CD14-positive monocyte (primary cell): ENCODE measurements around the gene ARL15. TPM values are rescaled to one million over a fixed set of nuclear protein-coding genes. Genes with fewer than 3 reads are reported as not detected.

Experiments used
- DNase-seq, 3 donors: peaks; one replicate each; pipeline ENCODE4 v3.0.0-alpha.2; 2011 to 2022
- H2AFZ ChIP-seq: 2 replicates; pipeline ENCODE4 v1.6.0; 2012; ENCODE audit warnings: mild to moderate bottlenecking, low read depth, low read length, inconsistent platforms; ENCODE audit not compliant: insufficient read depth, poor library complexity, severe bottlenecking
- H3K27ac ChIP-seq, 2 donors: 1 replicate in 1 of 2; 2 replicates in 1 of 2; pipeline ENCODE4 v1.5.1; 2012 to 2013; ENCODE audit warnings: low read length in 2 of 2, control low read depth in 1 of 2, inconsistent platforms in 1 of 2, low read depth in 1 of 2, mild to moderate bottlenecking in 1 of 2
- H3K27me3 ChIP-seq, 2 donors: one replicate each; pipeline versions ENCODE4 v1.6.0 to v1.6.1; 2011 to 2013; ENCODE audit warnings: low read length in 2 of 2; ENCODE audit not compliant: control insufficient read depth in 2 of 2, insufficient read depth in 2 of 2
- H3K36me3 ChIP-seq, 2 donors: replicated peaks in 1 of 2; 1 replicate in 1 of 2; 2 replicates in 1 of 2; pipeline versions ENCODE4 v1.5.1 to v1.6.1; 2012 to 2013; ENCODE audit warnings: low read length in 2 of 2, control low read depth in 1 of 2, inconsistent platforms in 1 of 2, mild to moderate bottlenecking in 1 of 2; ENCODE audit not compliant: insufficient read depth in 2 of 2, control insufficient read depth in 1 of 2
- H3K4me1 ChIP-seq, 2 donors: 1 replicate in 1 of 2; 2 replicates in 1 of 2; pipeline versions ENCODE4 v1.5.1 to v1.6.1; 2012 to 2013; ENCODE audit warnings: low read length in 2 of 2, control low read depth in 1 of 2, inconsistent platforms in 1 of 2, mild to moderate bottlenecking in 1 of 2, moderate library complexity in 1 of 2; ENCODE audit not compliant: insufficient read depth in 2 of 2, control insufficient read depth in 1 of 2
- H3K4me2 ChIP-seq: replicated peaks from 2 replicates; pipeline ENCODE3; 2012; ENCODE audit warnings: low read length, moderate library complexity, mild to moderate bottlenecking; ENCODE audit not compliant: poor library complexity, severe bottlenecking; ENCODE audit errors: extremely low read depth
- H3K4me3 ChIP-seq, 3 experiments: fragments of 200-600 bp in 1 of 3; sonication (generic) in 1 of 3; replicated peaks in 1 of 3; 1 replicate in 2 of 3; 2 replicates in 1 of 3; pipeline ENCODE4 v1.5.1; 2011 to 2013; ENCODE audit warnings: low read length in 3 of 3, mild to moderate bottlenecking in 3 of 3, control low read depth in 2 of 3, low read depth in 2 of 3, inconsistent platforms in 1 of 3, moderate library complexity in 1 of 3
- H3K79me2 ChIP-seq: 2 replicates; pipeline ENCODE4 v1.6.0; 2012; ENCODE audit warnings: mild to moderate bottlenecking, control low read depth, inconsistent platforms, low read length, moderate library complexity; ENCODE audit not compliant: insufficient read depth
- H3K9ac ChIP-seq: 2 replicates; pipeline ENCODE4 v1.6.0; 2017; ENCODE audit warnings: low read length, mild to moderate bottlenecking; ENCODE audit not compliant: insufficient read depth, poor library complexity, severe bottlenecking
- H3K9me3 ChIP-seq, 2 donors: replicated peaks in 1 of 2; 1 replicate in 1 of 2; 2 replicates in 1 of 2; pipeline versions ENCODE4 v1.5.1 to v1.6.1; 2012 to 2013; ENCODE audit warnings: low read length in 2 of 2, control low read depth in 1 of 2; ENCODE audit not compliant: control insufficient read depth in 1 of 2, insufficient read depth in 1 of 2
- H4K20me1 ChIP-seq: 2 replicates; pipeline ENCODE4 v1.6.0; 2012; ENCODE audit warnings: mild to moderate bottlenecking, low read length, control low read depth, moderate library complexity; ENCODE audit not compliant: insufficient read depth
- H3K27ac Mint-ChIP-seq, 7 donors: one replicate each; pipeline ENCODE4 v1.8.0; 2020; ENCODE audit warnings: mild to moderate bottlenecking in 7 of 7, mixed read lengths in 7 of 7, moderate library complexity in 6 of 7, inconsistent platforms in 2 of 7
- H3K27me3 Mint-ChIP-seq, 3 donors: one replicate each; pipeline ENCODE4 v1.8.0; 2021 to 2022; ENCODE audit warnings: low read depth in 3 of 3, mild to moderate bottlenecking in 3 of 3, mixed read lengths in 3 of 3, moderate library complexity in 3 of 3, inconsistent platforms in 1 of 3
- H3K36me3 Mint-ChIP-seq, 2 donors: one replicate each; pipeline ENCODE4 v1.8.0; 2020; ENCODE audit warnings: mixed read lengths in 2 of 2, inconsistent platforms in 1 of 2, mild to moderate bottlenecking in 1 of 2
- H3K4me1 Mint-ChIP-seq: one replicate; pipeline ENCODE4 v1.8.0; 2020; ENCODE audit warnings: mild to moderate bottlenecking, mixed read lengths
- H3K4me3 Mint-ChIP-seq, 2 donors: one replicate each; pipeline ENCODE4 v1.8.0; 2020; ENCODE audit warnings: mild to moderate bottlenecking in 2 of 2, mixed read lengths in 2 of 2, moderate library complexity in 1 of 2
- H3K9me3 Mint-ChIP-seq, 7 donors: one replicate each; pipeline ENCODE4 v1.8.0; 2020 to 2022; ENCODE audit warnings: mixed read lengths in 7 of 7, mild to moderate bottlenecking in 6 of 7, moderate library complexity in 6 of 7, inconsistent platforms in 2 of 7
- WGBS: methylation state at CpG from one replicate; pipeline ENCODE4 v1.1.5; 2013; ENCODE audit warnings: missing lambda C conversion rate; ENCODE audit not compliant: insufficient coverage; 5-methylcytosine and 5-hydroxymethylcytosine counted together
- intact Hi-C, 2 donors: fragments of 100-400 bp; cut with micrococcal nuclease; formaldehyde crosslinking; loops; one replicate each; pipeline versions ENCODE4 v1.15.0 to v1.15.1; 2023
- polyA plus RNA-seq, 3 donors: library from polyadenylated mRNA; depleted of rRNA in 1 of 3; unstranded in 2 of 3; stranded (reverse) in 1 of 3; fragments of 300-500 nt in 2 of 3; fragments of >200 nt in 1 of 3; fragmentation: Illumina TruSeq in 2 of 3; gene quantifications; 1 replicate in 2 of 3; 2 replicates in 1 of 3; pipeline ENCODE4 v1.2.3, GENCODE V29; 2012 to 2021
- TF ChIP-seq, protein P1 (sequence below): fragments of 200-600 bp; IDR thresholded peaks from one replicate; pipeline ENCODE4 v1.8.0; 2022; ENCODE audit warnings: antibody characterized with exemption, mild to moderate bottlenecking

The ARL15 gene
- polyA plus RNA-seq, 3 donors: 10.5 to 27.6 (median 18.0) TPM

DNA sequence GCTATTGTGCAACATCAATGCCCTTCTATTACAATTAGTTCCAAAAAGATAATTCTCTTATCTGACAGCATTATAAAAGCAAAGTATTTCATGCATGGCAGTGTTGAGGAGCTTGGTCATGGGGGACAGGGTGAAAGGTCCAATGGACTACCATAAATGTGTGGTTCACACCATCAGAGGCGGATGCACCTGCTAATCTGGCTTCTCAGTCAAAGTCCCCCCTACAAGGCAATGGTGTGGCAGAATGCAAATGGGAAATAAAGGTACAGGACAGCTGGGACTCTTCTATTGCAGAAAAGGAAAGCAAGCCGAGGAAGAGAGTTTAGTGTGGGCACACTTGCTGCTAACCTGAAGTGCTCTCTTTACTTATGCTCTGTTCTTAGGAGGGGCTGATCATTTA lies 380.8 kb downstream of the ARL15 start:
- H3K4me3 Mint-ChIP-seq: no peak overlapping the region
- intact Hi-C loops: no loop called here

DNA sequence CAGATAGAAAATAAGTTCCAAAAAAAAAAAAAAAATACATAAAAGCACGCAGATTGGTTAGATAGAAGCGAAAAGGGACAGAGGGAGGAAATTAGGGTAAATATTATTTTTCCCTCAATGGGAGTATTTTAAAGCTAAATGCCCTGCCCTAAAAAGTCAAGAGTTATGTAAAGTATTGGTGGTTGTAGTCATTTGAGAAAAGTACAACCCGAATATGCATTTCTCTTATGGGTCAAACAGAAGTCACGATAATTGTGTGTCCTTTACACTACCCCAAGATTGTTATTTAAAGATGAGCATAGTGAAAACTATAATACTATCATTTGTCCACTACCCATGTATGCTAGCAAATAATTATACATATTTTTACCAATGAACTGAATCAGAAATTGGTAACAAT lies 381.2 kb downstream of the ARL15 start:
- TF ChIP-seq, protein P1, sequence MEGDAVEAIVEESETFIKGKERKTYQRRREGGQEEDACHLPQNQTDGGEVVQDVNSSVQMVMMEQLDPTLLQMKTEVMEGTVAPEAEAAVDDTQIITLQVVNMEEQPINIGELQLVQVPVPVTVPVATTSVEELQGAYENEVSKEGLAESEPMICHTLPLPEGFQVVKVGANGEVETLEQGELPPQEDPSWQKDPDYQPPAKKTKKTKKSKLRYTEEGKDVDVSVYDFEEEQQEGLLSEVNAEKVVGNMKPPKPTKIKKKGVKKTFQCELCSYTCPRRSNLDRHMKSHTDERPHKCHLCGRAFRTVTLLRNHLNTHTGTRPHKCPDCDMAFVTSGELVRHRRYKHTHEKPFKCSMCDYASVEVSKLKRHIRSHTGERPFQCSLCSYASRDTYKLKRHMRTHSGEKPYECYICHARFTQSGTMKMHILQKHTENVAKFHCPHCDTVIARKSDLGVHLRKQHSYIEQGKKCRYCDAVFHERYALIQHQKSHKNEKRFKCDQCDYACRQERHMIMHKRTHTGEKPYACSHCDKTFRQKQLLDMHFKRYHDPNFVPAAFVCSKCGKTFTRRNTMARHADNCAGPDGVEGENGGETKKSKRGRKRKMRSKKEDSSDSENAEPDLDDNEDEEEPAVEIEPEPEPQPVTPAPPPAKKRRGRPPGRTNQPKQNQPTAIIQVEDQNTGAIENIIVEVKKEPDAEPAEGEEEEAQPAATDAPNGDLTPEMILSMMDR: no peak
- Mint-ChIP-seq H3K27me3 (peaks cover 0 to 3% (median 1%) of the 10 kb centered on the region in 3 donors), H3K4me1 (no peaks in the 10 kb centered on the region), H3K4me3 (no peak overlapping the region), H3K9me3 (peaks cover 0 to 3% (median 0%) of the 10 kb centered on the region in 7 donors), H3K27ac (no peak overlapping the region), H3K36me3 (peaks cover 0 to 2% of the 10 kb centered on the region in 2 donors)
- Histone ChIP-seq H3K27me3 (no peaks in the 10 kb centered on the region), H3K9ac (no peak overlapping the region), H3K4me2 (no peak overlapping the region), H3K9me3 (no peaks in the 10 kb centered on the region), H3K4me3 (no peak overlapping the region), H4K20me1 (no peaks in the 10 kb centered on the region), H2AFZ (no peak overlapping the region), H3K36me3 (no peaks in the 10 kb centered on the region), H3K4me1 (no peaks in the 10 kb centered on the region), H3K27ac (no peak overlapping the region), H3K79me2 (no peaks in the 10 kb centered on the region)
- WGBS: no CpG with 5 or more reads among the region's 4 CpGs
- no peak for DNase-seq
- intact Hi-C loops: no loop called here

More for the DNA sequence above, 380.8 kb downstream of the ARL15 start:
- Mint-ChIP-seq H3K9me3 (peaks cover 0 to 3% (median 0%) of the 10 kb centered on the region in 7 donors), H3K27ac (peak overlapping the region in 1 of 7 donors; percentile 61), H3K27me3 (peaks cover 0 to 3% (median 1%) of the 10 kb centered on the region in 3 donors), H3K36me3 (peaks cover 0 to 2% of the 10 kb centered on the region in 2 donors), H3K4me1 (no peaks in the 10 kb centered on the region)
- WGBS: no CpG with 5 or more reads among the region's 2 CpGs
- Histone ChIP-seq H3K79me2 (no peaks in the 10 kb centered on the region), H3K9ac (no peak overlapping the region), H3K27ac (no peak overlapping the region), H3K36me3 (no peaks in the 10 kb centered on the region), H2AFZ (no peak overlapping the region), H3K9me3 (no peaks in the 10 kb centered on the region), H3K4me3 (no peak overlapping the region), H3K27me3 (no peaks in the 10 kb centered on the region), H3K4me2 (no peak overlapping the region), H3K4me1 (no peaks in the 10 kb centered on the region), H4K20me1 (no peaks in the 10 kb centered on the region)
- no peak for DNase-seq
- TF ChIP-seq, protein P1: no peak
